GM19043 (cell line): ENCODE results near the gene SYNJ2.

Experiments
- ATAC-seq: cut with Tn5 transposase; IDR thresholded peaks from one replicate; pipeline ENCODE4 v1.9.1; 2021; ENCODE audit warnings: low read depth; ENCODE audit not compliant: unreplicated experiment

SYNJ2 gene

DNA sequence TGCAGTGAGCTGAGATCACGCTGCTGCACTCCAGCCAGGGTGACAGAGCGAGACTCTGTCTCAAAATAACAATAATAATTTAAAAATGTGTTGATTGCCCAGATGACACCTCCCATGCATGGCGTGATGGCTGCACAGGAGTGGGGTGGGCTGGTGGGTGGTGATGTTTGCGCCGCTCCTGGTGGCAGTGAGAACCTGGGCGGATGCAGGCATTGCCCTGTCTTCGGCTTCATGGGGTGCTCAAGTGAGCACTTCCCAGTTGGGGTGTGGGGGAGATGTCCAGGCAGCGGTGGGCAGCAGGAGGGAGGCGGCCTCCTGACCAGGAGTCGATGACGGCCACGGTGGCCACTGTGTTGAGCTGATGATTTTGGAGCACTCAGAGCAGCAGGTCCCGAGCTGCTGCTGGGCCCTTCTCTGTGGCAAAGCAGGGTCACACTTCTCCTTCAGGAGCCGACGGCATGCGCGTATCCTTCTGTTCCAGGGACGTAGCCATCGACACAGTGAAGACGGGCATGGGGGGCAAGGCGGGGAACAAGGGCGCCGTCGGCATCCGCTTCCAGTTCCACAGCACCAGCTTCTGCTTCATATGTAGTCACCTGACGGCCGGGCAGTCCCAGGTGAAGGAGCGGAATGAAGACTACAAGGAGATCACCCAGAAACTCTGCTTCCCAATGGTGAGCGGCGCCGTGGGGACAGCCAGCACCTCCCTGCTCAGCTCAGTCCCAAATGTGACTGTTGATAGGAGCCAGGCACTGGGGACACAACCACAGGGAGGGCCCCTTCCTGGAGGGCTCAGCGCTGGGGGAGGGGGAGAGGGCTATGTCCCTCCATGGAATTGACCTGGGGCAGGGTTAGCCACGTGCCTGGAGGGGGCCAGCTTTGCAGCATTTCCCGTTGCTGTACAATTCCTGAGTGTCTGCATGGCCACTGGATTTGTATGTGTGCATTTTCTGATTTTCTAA is 89.7 kb downstream of the SYNJ2 start:
- ATAC-seq, result no peak

DNA sequence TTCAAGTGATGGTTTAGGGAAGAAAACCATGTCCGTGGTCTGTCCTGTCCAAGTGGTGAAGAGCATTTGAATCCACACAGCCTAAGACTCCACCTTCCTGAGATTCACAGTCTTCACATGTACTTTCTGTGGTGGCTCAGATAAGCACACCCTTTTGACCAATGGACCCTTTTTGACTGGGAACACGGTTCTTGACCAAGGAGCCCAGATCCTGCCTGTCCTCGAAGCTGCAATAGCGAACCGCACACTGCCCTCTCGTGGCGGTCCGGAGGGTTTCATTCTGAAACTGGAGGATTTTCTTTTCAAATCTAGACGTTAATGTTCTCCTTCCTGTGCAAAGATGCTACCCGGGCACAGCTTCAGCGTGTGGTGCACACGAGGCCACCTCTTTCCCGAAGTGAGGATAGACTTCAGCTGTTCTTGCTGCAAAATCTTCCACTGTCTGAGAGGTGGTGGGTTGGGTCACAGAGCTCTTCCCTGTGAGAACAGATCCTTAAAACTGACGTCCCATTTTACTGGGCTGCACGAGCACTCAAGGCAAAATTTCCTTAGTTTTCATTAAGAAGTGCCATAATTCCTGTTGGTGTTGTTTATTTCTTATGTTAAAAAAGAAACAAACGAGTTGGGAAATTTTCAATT is 90.5 kb downstream of the SYNJ2 start:
- no peak for ATAC-seq

DNA sequence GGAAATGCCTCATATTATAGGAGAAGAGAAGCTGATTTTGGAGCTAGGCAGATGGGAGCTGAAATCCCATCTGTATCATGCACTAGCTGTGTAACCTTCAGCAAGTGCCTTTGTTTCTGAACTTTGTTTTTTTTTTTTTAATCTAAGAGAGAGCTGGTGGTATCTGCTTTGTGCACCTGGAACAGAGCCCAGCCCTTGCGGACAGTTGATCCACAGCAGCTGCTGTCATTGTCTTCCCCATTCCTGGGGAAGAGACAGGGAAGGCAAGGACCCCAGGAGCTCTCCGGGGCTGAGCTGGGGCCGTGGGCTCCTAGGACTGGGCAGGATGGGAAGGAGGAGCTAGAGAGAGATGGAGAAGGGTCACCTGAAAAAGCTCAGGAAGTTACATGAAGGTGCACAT is 92.1 kb downstream of the SYNJ2 start:
- no peak for ATAC-seq

DNA sequence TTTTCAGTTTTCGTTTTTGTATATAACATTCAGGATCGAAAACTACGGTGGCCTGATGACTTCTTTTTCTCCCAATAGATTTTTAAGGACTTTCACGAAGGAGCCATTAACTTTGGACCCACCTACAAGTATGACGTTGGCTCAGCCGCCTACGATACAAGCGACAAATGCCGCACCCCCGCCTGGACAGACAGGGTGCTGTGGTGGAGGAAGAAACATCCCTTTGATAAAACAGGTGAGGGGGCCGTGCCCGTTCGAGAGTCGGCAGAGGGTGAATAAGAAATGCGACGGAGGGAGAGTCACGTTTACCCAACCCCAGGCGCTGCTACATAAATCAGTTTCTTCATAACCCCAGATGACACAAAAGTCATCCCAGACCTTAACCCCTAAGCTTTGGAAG is 94.9 kb downstream of the SYNJ2 start:
- no peak for ATAC-seq

DNA sequence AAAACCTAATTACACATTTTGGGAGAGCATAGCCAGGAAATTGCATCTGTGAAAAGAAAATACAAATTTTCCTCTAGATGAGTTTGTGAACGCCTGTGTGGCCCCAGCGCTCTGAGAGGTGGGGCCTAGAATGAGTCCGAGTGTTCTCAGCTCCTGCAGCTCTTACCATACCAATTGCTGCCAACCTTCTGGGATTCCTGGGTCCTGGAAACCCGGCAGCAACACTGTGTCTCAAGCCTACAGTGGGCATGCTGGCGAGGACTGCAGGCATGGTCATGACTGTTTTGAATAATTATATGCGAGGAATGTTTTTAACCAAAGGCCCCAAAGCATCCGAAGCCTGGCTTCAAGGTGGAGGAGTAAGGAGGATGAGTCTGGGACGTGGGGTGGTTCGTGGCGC is 96.0 kb downstream of the SYNJ2 start:
- ATAC-seq, result no peak

DNA sequence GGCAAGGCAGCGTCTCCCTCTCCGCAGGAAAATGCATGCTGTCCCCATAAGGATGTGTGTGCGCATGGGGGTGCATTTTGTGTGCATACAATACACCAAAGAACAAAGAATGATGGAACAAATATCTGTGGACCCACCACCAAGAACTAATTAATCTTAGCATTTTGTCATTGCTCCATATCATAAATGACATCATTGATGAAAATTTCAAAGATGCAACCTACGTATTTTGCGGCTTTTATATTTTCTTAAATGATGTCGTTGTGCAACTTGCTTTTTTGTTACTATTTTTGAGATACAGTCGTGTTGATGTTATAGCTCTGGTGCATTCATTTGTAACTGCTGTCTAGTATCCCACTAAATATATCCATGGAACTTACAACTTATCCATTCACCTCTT is 96.7 kb downstream of the SYNJ2 start:
- ATAC-seq, result no peak

DNA sequence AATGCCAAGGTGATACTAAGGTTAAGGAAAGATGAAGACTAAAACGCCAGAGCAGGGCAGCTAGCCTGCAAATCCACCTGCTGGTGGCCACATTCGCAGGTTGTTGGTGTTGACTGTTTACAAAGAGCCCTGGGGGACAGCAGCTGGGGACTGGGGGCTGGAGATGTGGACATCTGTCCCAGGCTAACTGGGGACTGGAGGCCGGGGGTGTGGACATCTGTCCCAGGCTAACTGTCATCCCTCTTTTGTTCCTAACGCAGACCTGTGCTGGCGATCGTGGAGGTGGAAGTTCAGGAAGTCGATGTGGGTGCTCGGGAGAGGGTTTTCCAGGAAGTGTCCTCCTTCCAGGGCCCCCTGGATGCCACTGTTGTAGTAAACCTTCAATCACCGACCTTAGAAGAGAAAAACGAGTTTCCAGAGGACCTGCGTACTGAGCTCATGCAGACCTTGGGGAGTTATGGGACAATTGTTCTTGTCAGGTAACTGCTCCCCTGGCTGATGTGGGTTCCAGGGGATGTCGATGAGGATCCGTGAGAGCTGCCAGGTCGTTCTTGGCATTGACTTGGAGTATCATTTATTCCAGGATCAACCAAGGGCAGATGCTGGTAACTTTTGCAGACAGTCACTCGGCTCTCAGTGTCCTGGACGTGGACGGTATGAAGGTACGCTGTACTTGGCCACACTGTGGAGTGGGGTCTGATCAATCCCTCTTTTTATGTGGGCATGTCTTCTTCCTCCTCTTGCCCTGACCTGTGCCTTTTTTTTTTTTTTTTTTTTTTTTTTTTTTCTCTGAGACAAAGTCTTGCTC is 99.4 kb downstream of the SYNJ2 start:
- no peak for ATAC-seq

DNA sequence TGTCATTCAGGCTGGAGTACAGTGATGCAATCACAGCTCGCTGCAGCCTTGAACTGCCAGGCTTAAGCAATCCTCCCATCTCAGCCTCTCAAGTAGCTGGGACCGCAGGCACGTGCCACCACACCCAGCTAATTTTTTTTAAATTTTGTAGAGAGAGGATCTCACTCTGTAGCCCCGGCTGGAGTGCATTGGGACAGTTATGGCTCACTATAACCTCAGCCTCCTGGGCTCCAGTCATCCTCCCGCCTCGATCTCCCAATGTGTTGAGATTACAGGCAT is 99.9 kb downstream of the SYNJ2 start:
- ATAC-seq, result no peak

DNA sequence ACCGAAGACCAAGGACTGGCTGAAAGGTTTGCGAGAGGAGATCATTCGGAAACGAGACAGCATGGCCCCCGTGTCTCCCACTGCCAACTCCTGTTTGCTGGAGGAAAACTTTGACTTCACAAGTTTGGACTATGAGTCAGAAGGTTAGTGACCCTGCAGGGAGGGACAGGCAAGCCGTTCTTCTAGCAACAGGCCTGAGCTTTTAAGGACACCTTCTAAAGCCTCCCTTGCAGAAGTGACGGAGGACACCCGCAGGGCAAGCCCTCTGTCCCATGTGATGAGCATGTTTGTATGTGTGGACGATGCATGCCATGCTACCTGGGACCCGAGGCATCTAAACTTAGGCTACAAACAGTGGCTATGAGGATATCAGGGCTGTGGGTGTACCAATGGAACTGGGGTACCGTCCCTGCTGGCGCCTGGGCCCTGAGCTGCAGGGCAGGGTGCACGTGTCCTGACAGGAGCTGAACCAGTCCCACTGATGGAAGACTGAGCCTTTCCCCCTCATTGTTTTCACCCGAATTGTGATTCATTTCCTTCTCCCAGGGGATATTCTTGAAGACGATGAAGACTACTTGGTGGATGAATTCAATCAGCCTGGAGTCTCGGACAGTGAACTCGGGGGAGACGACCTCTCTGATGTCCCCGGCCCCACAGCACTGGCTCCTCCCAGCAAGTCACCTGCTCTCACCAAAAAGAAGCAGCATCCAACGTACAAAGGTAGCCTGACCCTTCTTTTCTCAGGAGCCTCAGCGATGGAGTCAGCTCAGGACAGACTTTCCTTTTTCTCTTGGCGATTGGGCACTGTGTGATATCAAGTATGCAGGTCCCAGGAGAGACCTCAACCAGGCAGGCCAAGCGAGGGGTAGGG is 102.0 kb downstream of the SYNJ2 start:
- no peak for ATAC-seq

DNA sequence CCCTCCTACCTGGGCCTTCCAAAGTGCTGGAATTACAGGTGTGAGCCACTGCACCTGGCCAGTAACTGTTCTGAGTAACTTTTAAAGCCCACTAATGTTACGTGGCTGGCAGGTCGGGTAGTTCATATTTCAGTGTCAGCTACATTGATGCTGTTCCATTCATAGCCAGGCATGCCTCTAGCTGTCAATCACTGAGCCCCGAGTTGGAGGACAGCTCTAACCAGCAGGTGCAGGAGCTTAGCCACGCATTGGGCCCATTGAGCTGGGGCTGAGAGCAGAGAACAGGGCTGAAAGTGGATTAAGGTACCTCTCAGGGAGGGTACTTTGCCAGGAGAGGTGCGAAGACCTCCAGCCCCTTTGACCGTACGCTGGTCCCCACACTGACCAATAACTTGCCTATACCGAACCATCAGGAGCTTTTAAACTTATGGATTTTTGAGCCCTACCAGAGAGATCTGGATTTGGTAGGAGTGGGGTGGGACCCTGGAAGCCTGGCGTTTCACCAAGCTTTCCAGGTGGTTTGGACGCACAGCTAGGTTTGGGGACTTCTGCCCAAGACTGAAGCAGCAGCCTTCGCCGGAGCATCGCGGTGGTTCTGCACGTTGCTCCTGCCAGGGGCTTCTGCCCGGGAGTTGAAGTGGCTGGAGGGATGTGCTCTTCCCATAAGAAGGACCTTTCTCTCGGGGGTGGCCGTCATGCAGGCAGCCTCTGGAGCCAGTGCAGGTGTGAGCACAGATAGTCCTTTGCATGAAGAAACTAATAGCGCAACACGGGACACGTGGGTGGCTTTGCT is 103.8 kb downstream of the SYNJ2 start:
- no peak for ATAC-seq

DNA sequence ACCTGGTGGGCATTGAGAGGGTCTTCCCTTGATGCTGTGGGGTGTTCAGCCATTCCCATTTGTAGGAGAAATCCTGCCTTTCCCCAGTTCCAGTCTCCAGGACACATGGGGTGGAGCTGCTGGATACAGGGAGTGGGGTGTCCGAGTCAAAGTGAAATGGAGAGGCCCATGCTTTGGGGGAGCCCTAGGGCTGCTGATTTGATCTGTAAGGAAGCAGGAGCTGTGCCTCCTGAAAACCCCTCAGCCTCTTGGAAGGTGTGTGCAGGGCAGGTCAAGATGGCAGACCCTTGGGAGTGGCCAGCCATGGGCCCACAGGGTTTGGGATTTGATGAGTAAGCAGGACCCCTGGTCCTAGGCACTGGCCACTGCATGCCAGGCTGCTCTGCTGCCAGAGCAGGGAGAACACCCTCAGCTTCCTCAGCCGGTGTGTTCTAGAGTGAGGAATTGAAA is 104.4 kb downstream of the SYNJ2 start:
- ATAC-seq, result peak; percentile 87

DNA sequence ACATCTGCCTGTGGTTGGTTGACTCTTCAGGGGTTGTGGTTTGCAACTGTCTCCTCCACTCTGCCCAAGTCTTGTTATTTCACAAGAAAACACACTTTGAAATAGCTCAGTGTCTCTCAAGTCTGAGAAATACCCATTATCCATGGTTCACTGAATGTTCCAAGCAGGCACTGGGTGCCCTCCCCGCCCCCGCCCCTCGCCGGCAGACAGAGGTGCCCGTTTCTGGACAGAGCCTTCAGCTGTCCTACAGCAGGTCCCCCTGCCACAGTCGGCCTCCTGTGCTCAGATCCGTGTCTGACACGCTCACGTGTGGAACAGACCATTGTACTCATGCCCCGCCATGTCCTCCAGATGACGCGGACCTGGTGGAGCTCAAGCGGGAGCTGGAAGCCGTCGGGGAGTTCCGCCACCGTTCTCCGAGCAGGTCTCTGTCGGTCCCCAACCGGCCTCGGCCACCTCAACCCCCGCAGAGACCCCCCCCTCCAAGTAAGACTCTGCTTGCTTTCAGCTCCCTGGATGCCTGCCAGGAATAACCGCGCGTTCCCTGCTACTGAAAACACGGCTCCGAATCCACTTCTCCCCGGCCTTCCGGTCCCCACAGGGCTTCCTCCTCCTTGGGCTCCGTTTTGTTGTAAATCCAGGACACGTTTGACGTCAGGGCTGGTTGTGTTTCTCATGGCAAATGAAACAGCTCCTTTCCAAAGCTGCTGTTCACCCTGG is 105.0 kb downstream of the SYNJ2 start:
- ATAC-seq, result no peak

DNA sequence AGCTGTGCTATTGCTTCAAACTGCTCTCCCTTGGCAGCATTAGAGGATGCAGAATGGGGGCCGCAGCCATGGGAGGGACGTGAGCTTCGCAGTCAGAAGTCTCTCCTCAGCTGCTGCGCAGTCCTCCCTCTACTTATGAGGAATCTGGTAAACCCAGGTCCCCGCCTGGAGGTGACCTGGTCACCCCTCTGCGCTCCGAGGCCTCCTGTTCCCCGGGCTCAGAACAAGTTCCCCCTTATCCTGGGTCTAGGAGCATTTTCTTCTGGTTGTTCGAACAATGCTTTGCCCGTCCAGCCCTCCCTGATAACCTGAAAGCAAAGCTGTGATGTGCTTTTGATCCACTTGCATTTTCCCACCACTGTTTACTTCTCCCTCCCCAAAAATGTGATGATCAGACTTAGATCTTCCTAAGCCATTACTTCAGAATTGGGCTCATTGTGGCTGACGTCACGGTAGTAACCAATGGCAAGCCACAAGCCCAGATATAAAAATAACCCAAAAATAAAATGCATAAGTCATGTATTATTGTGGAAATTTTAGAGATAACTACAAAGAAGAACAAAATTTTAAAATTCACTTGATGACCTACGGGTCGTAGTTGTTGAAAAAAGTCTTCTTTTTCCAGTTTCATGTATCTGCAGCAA is 105.7 kb downstream of the SYNJ2 start:
- no peak for ATAC-seq

DNA sequence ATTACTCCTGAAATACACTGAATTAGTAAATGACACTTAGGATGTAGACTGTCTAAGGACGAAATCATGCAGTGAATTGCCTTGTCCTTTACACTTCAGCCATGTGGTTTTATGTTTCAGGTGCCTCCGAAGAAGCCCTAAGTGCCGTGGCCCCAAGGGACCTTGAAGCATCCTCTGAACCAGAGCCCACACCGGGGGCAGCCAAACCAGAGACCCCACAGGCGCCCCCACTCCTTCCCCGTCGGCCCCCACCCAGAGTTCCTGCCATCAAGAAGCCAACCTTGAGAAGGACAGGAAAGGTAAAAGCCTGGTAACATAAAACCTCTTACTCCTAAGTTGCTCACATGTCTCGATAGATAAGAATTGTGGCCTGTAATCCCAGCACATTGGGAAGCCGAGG is 111.1 kb downstream of the SYNJ2 start:
- no peak for ATAC-seq

DNA sequence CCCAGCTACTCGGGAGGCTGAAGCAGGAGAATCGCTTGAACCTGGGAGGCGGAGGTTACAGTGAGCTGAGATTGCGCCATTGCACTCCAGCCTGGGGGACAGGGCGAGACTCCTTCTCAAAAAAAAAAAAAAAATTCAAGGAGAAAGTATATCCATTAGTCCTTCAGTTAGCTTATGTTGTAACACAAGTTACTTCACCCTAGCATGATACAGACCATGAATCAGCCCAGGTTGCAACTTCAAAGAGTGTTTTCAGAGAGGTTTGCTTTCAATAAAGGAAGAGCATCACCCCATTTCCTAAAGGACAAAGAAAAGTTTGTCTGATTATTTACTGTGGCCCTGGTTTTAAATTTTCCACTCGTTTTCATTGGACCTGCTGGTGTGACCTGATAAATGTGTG is 113.4 kb downstream of the SYNJ2 start:
- ATAC-seq, result no peak

DNA sequence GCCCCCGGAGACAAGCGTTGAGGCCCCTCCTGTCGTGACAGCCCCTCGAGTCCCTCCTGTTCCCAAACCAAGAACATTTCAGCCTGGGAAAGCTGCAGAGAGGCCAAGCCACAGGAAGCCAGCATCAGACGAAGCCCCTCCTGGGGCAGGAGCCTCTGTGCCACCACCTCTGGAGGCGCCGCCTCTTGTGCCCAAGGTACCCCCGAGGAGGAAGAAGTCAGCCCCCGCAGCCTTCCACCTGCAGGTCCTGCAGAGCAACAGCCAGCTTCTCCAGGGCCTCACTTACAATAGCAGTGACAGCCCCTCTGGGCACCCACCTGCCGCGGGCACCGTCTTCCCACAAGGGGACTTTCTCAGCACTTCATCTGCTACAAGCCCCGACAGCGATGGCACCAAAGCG is 114.0 kb downstream of the SYNJ2 start:
- no peak for ATAC-seq

DNA sequence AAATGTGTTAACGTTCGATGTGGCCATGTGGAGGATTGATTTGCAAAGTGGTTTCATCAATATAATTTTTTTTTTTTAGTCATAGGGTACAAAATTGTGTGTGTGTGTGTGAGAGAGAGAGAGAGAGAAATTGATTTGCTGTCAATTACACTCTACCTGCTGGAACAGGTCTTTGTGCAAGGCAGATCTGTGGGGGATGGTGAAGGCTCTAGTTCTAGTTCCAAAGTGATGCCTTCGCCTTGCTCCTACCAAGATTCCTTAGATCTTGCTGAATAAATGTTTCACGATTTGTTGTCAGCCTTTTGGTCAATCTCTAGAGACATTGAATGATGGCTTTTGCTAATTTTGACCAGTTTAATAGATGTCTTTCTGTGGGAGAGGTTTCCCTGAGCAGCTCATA is 121.6 kb downstream of the SYNJ2 start:
- no peak for ATAC-seq

DNA sequence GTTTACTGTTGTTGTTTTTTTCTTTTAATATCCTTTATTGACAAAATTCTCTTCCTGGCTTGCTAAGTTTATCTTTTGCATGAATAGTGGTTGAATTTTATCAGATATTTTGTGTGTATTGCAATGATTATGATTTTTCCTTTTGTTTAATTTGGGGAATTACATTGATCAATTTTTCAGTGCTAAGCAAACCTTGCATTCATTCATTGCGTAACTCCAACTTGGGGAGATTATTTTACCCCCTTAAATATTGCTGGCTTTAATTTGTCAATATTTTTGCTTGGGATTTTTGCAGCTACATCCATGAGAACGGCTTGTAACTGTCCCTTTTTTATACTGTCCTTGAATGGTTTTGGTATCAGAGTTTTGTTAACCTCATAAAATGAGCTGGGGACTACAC is 123.0 kb downstream of the SYNJ2 start:
- ATAC-seq, result no peak

DNA sequence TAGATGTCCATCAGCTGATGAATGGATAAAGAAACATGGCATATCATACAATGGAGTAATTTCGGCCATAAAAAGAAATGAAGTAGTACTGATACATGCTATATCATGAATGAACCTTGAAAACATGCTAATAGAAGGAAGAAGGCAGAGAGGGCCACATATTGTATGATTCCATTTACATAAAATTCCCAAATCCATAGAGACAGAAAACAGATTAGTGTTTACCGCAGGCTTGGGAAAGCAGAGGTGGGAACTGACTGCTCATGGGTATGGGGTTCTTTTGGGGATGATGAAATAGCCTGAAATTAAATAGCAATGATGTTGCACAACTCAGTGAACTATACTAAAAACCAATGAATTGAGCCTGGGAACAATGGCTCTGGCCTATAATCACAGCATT is 128.1 kb downstream of the SYNJ2 start:
- no peak for ATAC-seq
